Measurements from ENCODE around the gene EGFL8.
"Not testable (repeated sequence)": the region's sequence is repeated elsewhere in the genome, so short reads cannot be mapped to it uniquely, and the experiment has no call there.

EGFL8 gene

GRCh38 chr6:32185681-32186131 is 21.3 kb downstream of the EGFL8 start:
- DNase-seq: not testable (repeated sequence)

GRCh38 chr6:32186151-32186840 is 21.9 kb downstream of the EGFL8 start:
- DNase-seq: not testable (repeated sequence)

- DNase-seq: no peak
These were observed 22.8 kb downstream of the EGFL8 start for GRCh38 chr6:32187009-32187709.

GRCh38 chr6:32187725-32188380 is 23.5 kb downstream of the EGFL8 start:
- DNase-seq: not testable (repeated sequence)

GRCh38 chr6:32188381-32189068 is 24.1 kb downstream of the EGFL8 start:
- no peak for DNase-seq

- no peak for DNase-seq
These were observed 24.8 kb downstream of the EGFL8 start for GRCh38 chr6:32189069-32189741.

- DNase-seq: no peak
These were observed 25.3 kb downstream of the EGFL8 start for GRCh38 chr6:32189742-32190053.

GRCh38 chr6:32190054-32190851 is 25.9 kb downstream of the EGFL8 start, which contains the start of gene PBX2:
TSS of gene PBX2 (minus strand) at chr6:32190202. CDS start at chr6:32189915, 287 bp downstream.
- peak; percentile 60 to 84 (median 78) for DNase-seq

- DNase-seq: peak in 1 of 6 experiments; percentile 19
These were observed 26.7 kb downstream of the EGFL8 start for GRCh38 chr6:32190911-32191677.

GRCh38 chr6:32191696-32192607 is 27.6 kb downstream of the EGFL8 start:
- peak in 1 of 6 experiments; percentile 30 for DNase-seq

GRCh38 chr6:32192608-32193039 is 28.2 kb downstream of the EGFL8 start, which contains the start of gene GPSM3:
TSS of gene GPSM3 (minus strand) at chr6:32192643. CDS start at chr6:32192513, 130 bp downstream.
- peak; percentile 28 to 80 (median 66) for DNase-seq

GRCh38 chr6:32193096-32193495 is 28.7 kb downstream of the EGFL8 start:
- not testable (repeated sequence) for DNase-seq

- DNase-seq: no peak
These were observed 30.0 kb downstream of the EGFL8 start for GRCh38 chr6:32194388-32194787.

- DNase-seq: peak in 1 of 6 experiments; percentile 50
These were observed 30.6 kb downstream of the EGFL8 start for GRCh38 chr6:32194825-32195651.

- DNase-seq: peak; percentile 95 to 99 (median 98)
These were observed 31.2 kb downstream of the EGFL8 start for GRCh38 chr6:32195652-32195901.

- peak in 2 of 6 experiments; percentile 49 to 68 for DNase-seq
These were observed 31.7 kb downstream of the EGFL8 start for GRCh38 chr6:32195902-32196681.

- no peak for DNase-seq
These were observed 32.6 kb downstream of the EGFL8 start for GRCh38 chr6:32196682-32197616.

Measured in stimulated activated naive CD4-positive, alpha-beta T cell (primary cell).